ENCODE results near the gene EVC. TPM values are rescaled to one million over a fixed set of nuclear protein-coding genes. Genes with fewer than 3 reads are reported as not detected.

Gene EVC
- total and polyA plus RNA-seq, 2 of the 8 experiments (the other 6 are each of a cell fraction or from before 2014, with no cell fraction given), result 2.6 to 9.8 TPM

- no peak overlapping the region for H4K91ac ChIP-seq (replicated peaks; ENCODE audit: insufficient read length, low read length)
- no peak overlapping the region for H3K14ac ChIP-seq (ENCODE audit: insufficient read length)
- no peaks in the 10 kb centered on the region for H3K79me1 ChIP-seq (ENCODE audit: low read depth, low read length)
- 87% methylated on average over 5 of the region's 6 CpGs; no CpG with 5 or more reads in 1 of the 2 experiments for WGBS, 2 experiments (ENCODE audit: extremely low coverage in 1 of 2, insufficient coverage in 1 of 2, insufficient read length in 1 of 2, insufficient replicate concordance in 2 of 2, low coverage in 1 of 2, low lambda C conversion rate in 2 of 2, missing lambda C conversion rate in 1 of 2)
- FAIRE-seq (no peak), DNase-seq (ENCODE audit: low read depth in 1 of 2, low spot score in 2 of 2) (no peak)
- no peak overlapping the region for H2BK20ac ChIP-seq (ENCODE audit: low read length)
- no peaks in the 10 kb centered on the region for H3K79me2 ChIP-seq (ENCODE audit: control insufficient read depth in 1 of 2, insufficient read depth in 2 of 2, low read length in 2 of 2)
- H3K27me3 ChIP-seq (replicated peaks in 1 of 4; ENCODE audit: control insufficient read depth in 3 of 4, extremely low read depth in 1 of 4, insufficient read depth in 3 of 4, low read length in 3 of 4), result no peaks in the 10 kb centered on the region
- POLR2A ChIA-PET (ENCODE audit: partially characterized antibody), result no interaction called here
- TF ChIP-seq JUN (IDR thresholded peaks at IDR 0.05; ENCODE audit: low read depth, low read length) (no peak), MAX (IDR thresholded peaks at IDR 0.05) (no peak), CREB1 (IDR thresholded peaks at IDR 0.05) (no peak), KDM5A (IDR thresholded peaks at IDR 0.05; ENCODE audit: low read length) (no peak), BCL11A (IDR thresholded peaks at IDR 0.05; ENCODE audit: low read depth in 2 of 2, low read length in 2 of 2) (no peak), EGR1 (IDR thresholded peaks at IDR 0.05; ENCODE audit: borderline replicate concordance, low read depth, low read length) (no peak)
- H3K18ac ChIP-seq (ENCODE audit: extremely low read depth, low read length), result no peak overlapping the region
- H4K20me1 ChIP-seq (replicated peaks in 1 of 2; ENCODE audit: control insufficient read depth in 1 of 2, insufficient read depth in 2 of 2, low read length in 2 of 2), result peaks cover 0 to 4% of the 10 kb centered on the region in 2 experiments
- H4K5ac ChIP-seq (ENCODE audit: insufficient read length, low read depth, low read length), result no peak overlapping the region
- H2BK15ac ChIP-seq (ENCODE audit: low read length), result no peak overlapping the region
- no peak overlapping the region for H2BK120ac ChIP-seq (replicated peaks; ENCODE audit: low read depth, low read length)
- no peak overlapping the region for H4K8ac ChIP-seq (ENCODE audit: extremely low read depth, insufficient read depth, low read length)
- no peak overlapping the region for H3K4ac ChIP-seq (replicated peaks; ENCODE audit: insufficient read length, low read depth, low read length)
- H3K9ac ChIP-seq (replicated peaks in 1 of 4; ENCODE audit: extremely low read depth in 1 of 4, low read depth in 3 of 4, low read length in 3 of 4), result no peak overlapping the region
- no peaks in the 10 kb centered on the region for H3K4me1 ChIP-seq (replicated peaks in 1 of 4; ENCODE audit: control insufficient read depth in 3 of 4, insufficient read depth in 4 of 4, low read length in 3 of 4)
- H3K36me3 ChIP-seq (ENCODE audit: control insufficient read depth in 2 of 4, insufficient read depth in 4 of 4, low read length in 3 of 4), result peaks cover 0 to 3% (median 2%) of the 10 kb centered on the region in 4 experiments; a peak in 3 of 8 replicates
- no peaks in the 10 kb centered on the region for H3K23me2 ChIP-seq (ENCODE audit: low read depth, low read length)
- H3K23ac ChIP-seq (ENCODE audit: insufficient read length), result no peak overlapping the region
- no peak overlapping the region for H2BK5ac ChIP-seq (ENCODE audit: low read depth, low read length)
- H2AFZ ChIP-seq (ENCODE audit: low read length), result no peak overlapping the region
- CTCF ChIA-PET (ENCODE audit: partially characterized antibody), result interaction anchor here (0.6 to 2.0 kb wide), 4 partner anchors 23 to 1391 kb away, joined by 3 to 7 read pairs (median 3); no protein-coding TSS in a partner anchor
- no peak overlapping the region for H2BK12ac ChIP-seq (ENCODE audit: low read depth, low read length)
- H3K9me3 ChIP-seq (ENCODE audit: insufficient read depth in 2 of 2, low read depth in 1 of 2, low read length in 1 of 2), result no peaks in the 10 kb centered on the region; a peak in 1 of 4 replicates
- H3K27ac ChIP-seq (ENCODE audit: low read depth, low read length), result no peak overlapping the region
- H3K56ac ChIP-seq (replicated peaks; ENCODE audit: insufficient read length, low read depth, low read length), result no peak overlapping the region
- H3K4me3 ChIP-seq (ENCODE audit: extremely low read depth in 1 of 4, insufficient read depth in 2 of 4, low read depth in 3 of 4, low read length in 4 of 4), result no peak overlapping the region
- no peak overlapping the region for H2AK5ac ChIP-seq (ENCODE audit: low read depth, low read length)
- H3K4me2 ChIP-seq (ENCODE audit: insufficient read depth in 1 of 2, low read depth in 2 of 2, low read length in 2 of 2), result no peak overlapping the region
Measured at GRCh38 chr4:5797866-5798265, 86.9 kb downstream of the EVC start.

All from H1 (cell line).